ENCODE measurements around the gene CRHR1.

DNA sequence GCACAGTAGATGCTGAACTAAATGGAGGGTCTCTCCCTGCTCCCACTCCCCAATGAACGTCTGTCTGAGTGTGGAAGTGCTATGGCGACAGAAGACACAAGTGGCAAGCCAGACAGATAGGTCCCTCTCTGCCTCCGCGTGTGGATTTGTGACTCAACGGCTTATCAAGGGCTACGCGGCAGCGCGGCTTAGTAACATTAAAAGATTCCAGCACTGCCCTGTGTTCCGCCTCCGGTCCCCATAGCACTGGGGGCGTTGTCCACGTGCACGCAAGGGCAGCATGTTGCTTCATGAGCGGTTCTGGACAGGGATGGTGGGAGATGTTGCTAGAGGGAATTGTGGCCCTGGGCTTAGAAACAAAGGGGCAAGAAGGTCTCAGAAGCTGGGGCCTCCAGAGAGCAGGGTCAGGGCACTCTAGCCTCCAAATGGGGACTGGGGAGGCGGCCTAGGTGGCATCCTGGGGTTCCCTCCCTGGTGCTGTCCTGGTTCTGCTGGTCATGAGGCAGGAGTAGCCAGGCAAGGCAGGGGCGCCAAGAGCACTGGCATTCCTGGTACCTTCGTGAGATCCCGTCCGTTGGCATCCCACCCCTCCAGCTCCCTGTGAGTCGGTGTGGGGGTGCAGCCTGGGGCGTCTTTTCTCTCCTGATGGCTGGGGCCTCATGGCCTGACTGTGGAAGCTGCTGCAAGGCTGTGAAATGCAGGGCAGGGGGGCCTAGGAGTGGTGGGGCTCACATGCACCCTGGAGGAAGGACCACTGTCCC is 9.1 kb downstream of the CRHR1 start:
- TF ChIP-seq, protein P1, sequence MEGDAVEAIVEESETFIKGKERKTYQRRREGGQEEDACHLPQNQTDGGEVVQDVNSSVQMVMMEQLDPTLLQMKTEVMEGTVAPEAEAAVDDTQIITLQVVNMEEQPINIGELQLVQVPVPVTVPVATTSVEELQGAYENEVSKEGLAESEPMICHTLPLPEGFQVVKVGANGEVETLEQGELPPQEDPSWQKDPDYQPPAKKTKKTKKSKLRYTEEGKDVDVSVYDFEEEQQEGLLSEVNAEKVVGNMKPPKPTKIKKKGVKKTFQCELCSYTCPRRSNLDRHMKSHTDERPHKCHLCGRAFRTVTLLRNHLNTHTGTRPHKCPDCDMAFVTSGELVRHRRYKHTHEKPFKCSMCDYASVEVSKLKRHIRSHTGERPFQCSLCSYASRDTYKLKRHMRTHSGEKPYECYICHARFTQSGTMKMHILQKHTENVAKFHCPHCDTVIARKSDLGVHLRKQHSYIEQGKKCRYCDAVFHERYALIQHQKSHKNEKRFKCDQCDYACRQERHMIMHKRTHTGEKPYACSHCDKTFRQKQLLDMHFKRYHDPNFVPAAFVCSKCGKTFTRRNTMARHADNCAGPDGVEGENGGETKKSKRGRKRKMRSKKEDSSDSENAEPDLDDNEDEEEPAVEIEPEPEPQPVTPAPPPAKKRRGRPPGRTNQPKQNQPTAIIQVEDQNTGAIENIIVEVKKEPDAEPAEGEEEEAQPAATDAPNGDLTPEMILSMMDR (conservative IDR thresholded peaks at IDR 0.05): no peak
- no peak for TF ChIP-seq ZFX (IDR thresholded peaks at IDR 0.05)

Measured in C4-2B (cell line).